GM10847 (cell line): ENCODE measurements around the gene VDR.

Experiments
- POLR2A ChIP-seq: IDR thresholded peaks from 2 replicates; pipeline ENCODE4 v1.6.1; 2011; ENCODE audit not compliant: insufficient read length; ENCODE audit errors: extremely low read depth

Gene VDR

DNA sequence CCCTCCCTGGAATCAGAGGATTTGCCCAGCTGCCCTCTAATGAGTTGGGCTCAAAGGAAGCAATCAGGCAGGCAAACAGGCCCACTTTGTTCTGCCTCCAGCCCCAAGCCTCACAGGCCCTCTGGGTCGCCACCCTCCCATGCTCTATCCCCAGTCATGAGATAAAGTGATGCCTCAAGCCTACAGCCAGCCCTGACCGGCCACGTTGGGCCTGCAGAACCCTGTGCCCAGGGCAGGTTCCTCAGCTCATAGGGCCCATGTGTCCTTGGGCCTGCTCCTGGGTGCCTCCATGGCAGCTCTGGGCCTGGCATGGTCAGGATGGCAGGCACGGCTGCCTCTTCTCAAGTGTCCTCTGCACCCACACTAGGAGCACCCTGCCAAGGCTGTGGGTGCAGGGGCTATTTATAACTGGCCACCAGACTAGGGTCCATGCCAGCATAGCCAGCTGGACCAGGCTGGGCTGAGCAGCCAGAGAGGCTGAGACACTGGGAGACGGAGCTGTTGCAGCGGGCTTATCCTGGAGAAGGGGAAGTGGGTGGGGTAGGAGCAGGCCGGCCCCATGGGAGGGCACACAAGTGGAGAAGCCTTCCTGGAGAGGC, 105.3 kb downstream of the VDR start:
- TF ChIP-seq POLR2A: no peak

DNA sequence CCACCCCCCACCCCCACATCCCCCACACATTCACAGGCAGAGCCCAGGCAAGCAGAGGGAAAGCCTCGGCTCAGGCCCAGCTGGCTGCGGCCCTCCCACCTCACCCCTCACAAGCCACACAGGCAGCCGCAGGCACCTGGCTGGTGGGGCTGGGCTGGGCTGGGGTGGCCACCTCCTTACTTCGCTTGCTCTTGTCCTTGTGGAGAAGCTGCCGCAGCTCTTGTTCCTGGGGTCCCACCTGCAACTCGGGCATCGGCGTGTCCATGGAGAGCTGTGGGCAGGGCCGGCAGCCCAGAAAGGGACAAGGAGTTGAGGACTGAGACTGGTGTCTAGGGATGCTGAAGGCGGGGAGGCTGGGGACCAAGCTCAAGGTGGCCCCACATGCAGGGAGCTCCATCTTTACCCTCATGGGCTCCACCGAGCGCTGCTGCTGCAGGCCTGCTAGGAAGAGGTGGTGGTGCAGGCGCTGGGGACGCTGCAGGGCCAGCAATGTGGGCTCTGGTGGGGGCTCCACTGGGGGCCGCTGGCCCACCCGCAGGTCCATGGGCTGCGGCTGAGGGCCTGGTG, 106.3 kb downstream of the VDR start:
- TF ChIP-seq POLR2A: no peak

DNA sequence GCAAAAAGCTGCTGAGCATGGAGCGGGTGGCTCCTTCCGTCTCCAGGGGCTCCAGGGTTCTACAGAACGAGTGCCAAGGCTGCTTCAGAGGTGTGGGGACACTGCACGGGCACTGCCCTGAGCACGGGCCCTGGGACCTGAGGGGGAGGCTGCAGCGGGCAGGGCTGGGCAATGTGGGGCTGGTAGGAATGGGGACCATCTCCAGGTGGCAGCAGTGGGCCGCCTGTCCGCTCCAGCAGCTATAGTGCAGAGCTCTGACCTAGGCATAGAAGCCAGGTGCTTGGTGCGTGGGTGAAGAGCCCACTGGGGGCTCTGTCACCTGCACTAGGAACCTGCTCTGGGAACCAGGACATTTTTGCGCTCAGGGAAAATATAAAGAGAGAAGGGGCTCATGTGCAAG, 107.4 kb downstream of the VDR start:
- no peak for TF ChIP-seq POLR2A

DNA sequence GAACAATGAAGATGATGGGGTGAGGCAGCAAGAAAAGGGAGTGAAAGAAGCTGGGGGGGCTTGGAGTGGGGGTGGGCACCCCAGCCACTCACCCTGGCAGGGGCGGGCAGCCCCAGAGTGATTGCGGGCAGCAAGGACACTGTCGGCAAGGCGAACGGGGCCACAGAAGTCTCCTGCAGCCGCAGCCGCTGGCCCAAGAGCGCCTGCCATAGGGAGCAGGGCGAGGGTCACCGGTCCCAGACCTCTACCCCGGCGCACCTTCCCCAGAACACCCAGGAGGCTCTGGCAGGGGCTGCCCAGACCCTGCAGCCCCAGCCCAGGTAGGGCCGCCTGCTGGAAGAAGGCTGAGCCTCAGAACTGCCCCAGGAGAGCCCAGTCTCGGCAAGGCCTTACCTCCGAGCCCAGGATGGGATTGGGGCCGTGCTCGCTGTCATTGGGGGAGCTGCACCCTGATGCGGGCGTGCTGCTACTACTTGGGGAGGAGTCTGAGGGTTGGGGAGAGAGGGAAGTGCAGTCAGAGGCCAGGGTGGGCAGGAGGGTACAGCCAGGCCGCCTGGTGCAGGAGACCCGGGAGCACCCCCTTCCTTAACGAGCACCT, 108.9 kb downstream of the VDR start:
- no peak for TF ChIP-seq POLR2A

DNA sequence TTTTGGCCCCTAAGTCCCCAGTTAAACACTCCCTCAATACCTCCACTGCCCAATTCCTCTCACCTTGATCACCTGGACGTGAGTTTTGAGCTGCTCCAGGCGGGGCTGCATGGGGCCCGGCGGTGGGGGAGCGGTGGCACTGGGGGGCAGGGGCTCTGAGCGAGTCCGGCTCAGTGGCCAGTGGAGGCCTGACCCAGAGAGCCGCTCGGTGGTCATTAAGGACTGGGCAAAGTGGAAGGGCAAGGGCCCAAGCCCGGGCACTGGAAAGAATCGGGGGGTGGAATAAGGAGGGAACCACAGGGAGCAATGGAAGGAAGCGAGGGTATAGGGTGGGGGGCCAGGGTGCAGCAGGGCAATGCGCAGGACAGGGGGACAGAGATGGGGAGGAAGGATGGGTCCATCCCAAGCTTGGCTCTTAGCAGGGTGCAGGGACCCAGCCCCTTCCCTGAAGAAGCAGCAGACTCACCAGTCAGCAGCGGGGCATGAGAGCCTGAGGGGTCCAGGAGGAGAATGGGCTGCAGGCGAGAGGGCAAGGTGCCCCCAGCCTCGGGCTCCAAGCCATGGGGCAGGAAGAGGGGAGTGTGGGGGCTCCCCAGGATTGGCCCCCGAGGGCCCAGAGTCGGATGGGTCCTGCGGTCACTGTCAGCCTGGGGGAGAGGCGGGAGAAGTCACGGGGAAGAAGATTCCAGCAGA, 109.5 kb downstream of the VDR start:
- TF ChIP-seq POLR2A: no peak

DNA sequence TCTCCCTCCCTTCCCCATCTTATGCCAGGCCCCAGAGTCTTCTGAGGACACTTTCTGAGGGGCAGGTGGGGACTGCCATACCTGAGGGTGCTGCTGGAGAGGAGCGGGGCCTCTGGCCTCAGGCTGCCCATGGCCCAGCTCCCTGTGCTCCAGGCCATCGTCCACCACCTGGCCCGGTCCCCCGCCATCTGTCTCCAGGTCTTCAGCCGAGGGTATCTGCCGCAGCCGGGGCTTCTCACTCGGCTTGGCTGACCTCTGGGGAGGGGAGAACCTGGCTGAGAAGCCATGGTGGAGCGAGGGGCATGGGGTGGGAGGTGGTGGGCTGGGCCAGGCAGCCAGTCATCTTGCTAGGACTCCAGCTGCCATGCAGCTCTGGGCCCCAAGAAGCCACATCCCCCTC, 110.1 kb downstream of the VDR start:
- TF ChIP-seq POLR2A: no peak

DNA sequence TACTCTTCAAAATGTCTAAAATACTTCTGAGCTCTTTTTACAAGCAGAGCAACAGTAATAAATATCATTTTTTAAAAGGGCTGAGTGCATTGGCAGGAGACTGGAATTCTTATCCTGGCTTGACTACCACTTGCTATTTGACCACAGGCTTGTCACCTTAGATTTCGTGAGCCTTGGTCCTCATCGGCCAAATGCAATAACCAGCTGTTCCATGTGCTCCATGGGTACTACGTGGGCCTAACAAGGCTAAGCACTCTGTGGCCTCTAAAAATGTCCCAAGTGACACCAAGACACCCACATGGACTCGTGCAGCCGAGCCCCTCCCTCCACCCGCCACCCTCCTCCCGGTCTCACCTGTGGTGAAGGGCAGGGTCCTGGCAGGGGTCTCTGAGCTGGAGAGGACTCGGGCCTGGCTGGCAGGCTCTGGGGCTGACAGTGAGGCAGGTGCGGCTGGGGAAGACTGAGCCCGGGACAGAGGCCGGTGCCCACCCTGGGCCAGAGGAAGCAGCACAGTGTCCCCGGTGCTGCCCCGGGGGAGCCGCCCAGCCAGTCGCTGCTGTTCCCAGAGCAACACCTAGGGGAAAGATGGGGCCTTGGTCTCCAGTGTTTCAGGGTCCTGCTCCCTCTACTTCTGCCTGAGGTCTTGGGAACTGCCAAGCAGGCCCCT, 111.6 kb downstream of the VDR start:
- no peak for TF ChIP-seq POLR2A

DNA sequence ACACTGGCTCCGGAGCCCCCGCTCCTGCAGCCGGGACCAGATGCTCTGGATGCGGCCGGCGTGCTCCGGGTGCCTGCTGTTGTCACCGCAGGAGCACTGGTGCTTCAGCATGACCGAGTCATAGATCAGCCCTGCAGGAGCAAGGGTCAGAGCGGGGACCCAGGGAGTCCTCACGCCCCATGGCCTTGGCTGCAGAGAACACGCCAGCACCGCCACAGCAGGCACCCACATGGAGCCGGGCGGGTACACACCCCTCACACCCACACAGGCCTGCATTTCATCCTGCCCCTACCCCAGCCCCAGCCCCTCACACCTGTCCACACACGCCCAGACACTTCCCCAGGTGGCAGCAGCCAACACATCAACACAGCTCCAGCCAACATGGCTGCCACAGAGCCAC, 112.9 kb downstream of the VDR start:
- no peak for TF ChIP-seq POLR2A
